Heart left ventricle (tissue), 13 donors: ENCODE results near the gene DOCK1.

Experiments
- POLR2A ChIP-seq, 2 donors: fragments of 450-650 bp; IDR thresholded peaks; one replicate each; pipeline ENCODE4 v1.6.1; 2017; ENCODE audit warnings: antibody characterized with exemption in 2 of 2, mild to moderate bottlenecking in 2 of 2, moderate library complexity in 2 of 2
- TF ChIP-seq, protein P1 (sequence below), 12 donors: fragments of 200-600 bp; sonication (generic) in 4 of 12; IDR thresholded peaks; one replicate each; pipeline versions ENCODE4 v1.5.0 to v1.8.0; 2018 to 2022; ENCODE audit warnings: antibody characterized with exemption in 12 of 12, mild to moderate bottlenecking in 5 of 12
- donor health status: ischemic (EF 13 %, LVEDD 7.1; RV severe dilation, severe dysfunction).
- donor health status: DM: no; HTN: yes; CAD: no.
- donor health status: DM: no; HTN: no; CAD: no.
- donor health status: ischemic (EF 25% LVEDD 6.9; RV normal size, moderate dysfunction).
- donor health status: ischemic (EF 25% LVEDD 5.7; RV mildly dilated, moderate dysfunction).
- donor health status: ischemic (EF 35%, LVEDD 5.7; RV mildly dilated, moderate dysfunction).
- donor health status: nonischemic (EF 11% LVEDD 7.7; RV severe dilation, severe dysfunction).
- donor health status: DM: yes; HTN: yes; CAD: no.
- donor health status: PGD.
- donor health status: ischemic (EF 29% LVEDD 5.4; RV normal size, mild dysfunction).
- donor health status: nonischemic (EF 23%, LVEDD 6.1; RV moderate dilation, normal function).

DNA sequence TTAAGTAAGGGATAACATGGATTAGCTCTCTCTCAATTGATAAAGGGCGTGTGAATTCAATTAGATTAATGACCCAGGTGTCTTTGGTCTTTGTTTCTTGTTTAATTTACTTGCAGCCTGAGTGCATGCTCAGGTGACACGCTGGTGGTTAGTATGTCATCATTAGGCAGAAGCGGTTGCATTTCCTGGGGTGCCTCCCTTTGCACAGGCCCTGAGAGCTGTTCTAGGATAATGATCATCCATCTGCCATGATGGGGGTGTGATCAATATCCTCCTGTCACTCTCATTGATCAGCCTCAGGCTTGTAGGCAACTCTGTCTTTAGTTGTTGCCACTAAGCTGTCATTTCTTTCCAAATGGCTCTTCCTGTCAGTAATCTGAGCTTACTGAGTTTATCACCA is 544.3 kb downstream of the DOCK1 start:
- no peak for TF ChIP-seq POLR2A (IDR thresholded peaks at IDR 0.05)
- TF ChIP-seq, protein P1, sequence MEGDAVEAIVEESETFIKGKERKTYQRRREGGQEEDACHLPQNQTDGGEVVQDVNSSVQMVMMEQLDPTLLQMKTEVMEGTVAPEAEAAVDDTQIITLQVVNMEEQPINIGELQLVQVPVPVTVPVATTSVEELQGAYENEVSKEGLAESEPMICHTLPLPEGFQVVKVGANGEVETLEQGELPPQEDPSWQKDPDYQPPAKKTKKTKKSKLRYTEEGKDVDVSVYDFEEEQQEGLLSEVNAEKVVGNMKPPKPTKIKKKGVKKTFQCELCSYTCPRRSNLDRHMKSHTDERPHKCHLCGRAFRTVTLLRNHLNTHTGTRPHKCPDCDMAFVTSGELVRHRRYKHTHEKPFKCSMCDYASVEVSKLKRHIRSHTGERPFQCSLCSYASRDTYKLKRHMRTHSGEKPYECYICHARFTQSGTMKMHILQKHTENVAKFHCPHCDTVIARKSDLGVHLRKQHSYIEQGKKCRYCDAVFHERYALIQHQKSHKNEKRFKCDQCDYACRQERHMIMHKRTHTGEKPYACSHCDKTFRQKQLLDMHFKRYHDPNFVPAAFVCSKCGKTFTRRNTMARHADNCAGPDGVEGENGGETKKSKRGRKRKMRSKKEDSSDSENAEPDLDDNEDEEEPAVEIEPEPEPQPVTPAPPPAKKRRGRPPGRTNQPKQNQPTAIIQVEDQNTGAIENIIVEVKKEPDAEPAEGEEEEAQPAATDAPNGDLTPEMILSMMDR (IDR thresholded peaks at IDR 0.05): no peak
